GM20431 (cell line): ENCODE data around the gene DTD2.
"Not testable (repeated sequence)": the region's sequence is repeated elsewhere in the genome, so short reads cannot be mapped to it uniquely, and the experiment has no call there.

Source experiments
- in situ Hi-C: fragments of 300-500 bp; cut with MseI, MboI; formaldehyde crosslinking; loops from one replicate; pipeline ENCODE4 v1.15.0; 2020; ENCODE audit warnings: low sequenced_read_pairs; ENCODE audit not compliant: unreplicated experiment

The DTD2 gene

GRCh38 chr14:31445703-31446102 lies 11.6 kb downstream of the DTD2 start:
- in situ Hi-C loops, result no loop called here

- in situ Hi-C loops, result no loop called here
Observed at GRCh38 chr14:31442284-31442683, 15.0 kb downstream of the DTD2 start.

DNA sequence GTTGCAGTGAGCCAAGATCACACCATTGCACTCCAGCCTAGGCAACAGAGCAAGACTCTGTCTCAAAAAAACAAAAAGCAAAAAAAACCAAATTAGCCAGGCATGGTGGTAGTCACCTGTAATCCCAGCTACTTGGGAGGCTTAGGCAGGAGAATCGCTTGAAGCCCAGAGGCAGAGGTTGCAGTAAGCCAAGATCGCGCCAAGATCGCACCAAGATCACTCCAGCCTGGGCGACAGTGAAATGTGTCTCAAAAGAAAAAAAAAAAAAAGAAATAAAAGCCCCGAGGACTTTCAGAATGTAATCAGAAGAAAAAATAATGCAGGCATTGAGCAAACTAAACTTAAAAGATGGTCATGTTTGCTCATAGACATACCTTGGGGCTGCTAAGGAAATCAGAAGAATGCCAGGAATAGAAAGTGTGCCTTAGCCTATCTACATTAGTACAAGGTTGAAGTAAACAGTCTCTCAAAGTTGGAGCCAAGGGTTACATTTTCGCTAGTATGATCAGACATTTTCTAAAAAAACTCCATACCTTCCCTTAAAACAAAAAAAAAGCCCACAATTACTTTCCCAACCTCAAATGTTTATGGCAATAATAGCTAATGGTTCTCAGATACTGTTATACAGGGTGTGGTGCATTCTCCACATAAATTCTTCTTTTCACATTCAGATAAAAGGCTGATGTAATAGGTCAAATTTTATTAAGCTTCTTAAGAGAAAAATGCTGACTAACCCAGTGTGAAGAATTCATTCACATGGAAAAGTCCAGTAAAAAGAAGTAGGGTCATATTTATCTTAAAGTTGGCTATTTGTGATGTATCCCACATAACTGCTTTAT lies 15.8 kb downstream of the DTD2 start:
- in situ Hi-C loops, result no loop called here

DNA sequence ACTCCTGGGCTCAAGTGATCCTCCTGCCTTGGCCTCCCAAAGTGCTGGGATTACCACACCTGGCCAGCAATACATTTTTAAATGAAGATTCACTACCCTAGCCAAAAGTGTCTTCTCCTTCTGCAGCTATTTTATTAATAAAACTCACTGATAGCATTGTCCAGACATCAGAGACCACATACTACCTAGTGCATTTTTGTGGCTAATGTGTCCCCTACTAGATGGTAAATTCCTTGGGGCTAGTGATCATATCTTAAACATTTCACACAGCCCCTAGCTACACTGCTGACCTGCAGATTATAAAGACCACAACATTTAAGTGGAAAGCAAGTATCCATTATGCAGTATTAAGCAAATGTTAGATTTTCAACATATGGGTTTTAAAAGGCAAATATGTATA lies 17.0 kb downstream of the DTD2 start:
- in situ Hi-C loops, result no loop called here

GRCh38 chr14:31439561-31439960 lies 17.7 kb downstream of the DTD2 start:
- in situ Hi-C loops, result no loop called here

- in situ Hi-C loops, result not testable (repeated sequence)
Observed at GRCh38 chr14:31437045-31437691, 20.1 kb downstream of the DTD2 start.

- in situ Hi-C loops, result no loop called here
Observed at GRCh38 chr14:31435276-31435675, 22.0 kb downstream of the DTD2 start.

DNA sequence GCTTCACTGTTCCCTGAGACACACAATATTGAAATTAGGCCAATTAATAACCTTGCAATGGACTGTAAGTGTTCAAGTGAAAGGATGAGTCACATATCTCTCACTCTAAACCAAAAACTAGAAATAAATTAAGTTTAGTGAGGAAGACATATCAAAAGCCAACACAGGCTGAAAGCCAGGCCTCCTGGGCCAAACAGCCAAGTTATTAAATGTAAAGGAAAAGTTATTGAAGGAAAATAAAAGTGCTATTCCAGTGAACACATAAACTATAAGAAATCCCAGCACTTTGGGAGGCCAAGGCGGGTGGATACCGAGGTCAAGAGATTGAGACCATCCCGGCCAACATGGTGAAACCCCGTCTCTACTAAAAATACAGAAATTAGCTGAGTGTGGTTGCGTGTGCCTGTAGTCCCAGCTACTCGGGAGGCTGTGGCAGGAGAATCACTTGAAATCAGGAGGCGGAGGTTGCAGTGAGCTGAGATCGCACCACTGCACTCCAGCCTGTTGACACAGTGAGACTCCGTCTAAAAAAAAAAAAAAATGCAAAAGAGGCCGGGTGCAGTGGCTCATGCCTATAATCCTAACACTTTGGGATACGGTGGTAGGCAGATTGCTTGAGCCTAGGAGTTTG lies 26.6 kb downstream of the DTD2 start:
- in situ Hi-C loops, result no loop called here

- in situ Hi-C loops, result no loop called here
Observed at GRCh38 chr14:31429791-31430190, 27.5 kb downstream of the DTD2 start.

DNA sequence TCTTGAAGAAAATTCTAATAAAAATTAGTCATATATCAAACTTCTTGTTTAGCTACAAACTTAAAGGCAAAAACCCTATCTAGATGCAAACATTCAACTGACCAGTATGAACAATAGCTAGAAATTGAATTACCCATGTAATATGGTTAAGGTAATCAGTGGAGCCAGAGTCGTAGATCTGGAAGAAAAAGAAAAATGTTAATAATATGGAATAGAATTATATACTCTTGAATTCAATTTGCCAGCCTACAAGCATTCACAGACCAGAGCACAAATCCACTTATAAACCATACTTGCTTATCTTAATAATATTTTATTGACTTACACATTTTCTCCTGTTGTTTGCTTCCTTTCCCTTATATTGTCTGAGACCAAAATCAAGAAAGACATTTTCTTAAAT lies 29.3 kb downstream of the DTD2 start:
- in situ Hi-C loops, result no loop called here

DNA sequence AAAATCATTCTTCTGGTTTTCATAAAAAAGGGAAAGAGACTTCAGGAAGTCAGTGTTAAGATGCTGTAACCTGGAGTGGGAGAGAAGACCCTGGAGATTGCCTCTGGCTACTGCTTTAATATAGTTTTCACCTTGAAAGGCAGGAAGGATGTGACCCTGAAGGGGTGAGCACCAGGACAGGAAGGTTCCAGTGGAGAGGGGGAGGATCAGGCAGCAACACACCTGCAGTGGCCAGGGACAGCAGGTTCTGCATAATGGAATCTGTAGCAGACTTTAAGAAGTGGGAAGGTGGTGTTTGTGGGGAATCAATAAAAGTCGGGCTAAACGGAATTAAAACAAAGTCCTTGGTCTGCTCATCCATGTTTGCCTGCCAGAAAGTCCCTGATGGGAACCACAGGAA lies 30.6 kb downstream of the DTD2 start:
- in situ Hi-C loops, result no loop called here

DNA sequence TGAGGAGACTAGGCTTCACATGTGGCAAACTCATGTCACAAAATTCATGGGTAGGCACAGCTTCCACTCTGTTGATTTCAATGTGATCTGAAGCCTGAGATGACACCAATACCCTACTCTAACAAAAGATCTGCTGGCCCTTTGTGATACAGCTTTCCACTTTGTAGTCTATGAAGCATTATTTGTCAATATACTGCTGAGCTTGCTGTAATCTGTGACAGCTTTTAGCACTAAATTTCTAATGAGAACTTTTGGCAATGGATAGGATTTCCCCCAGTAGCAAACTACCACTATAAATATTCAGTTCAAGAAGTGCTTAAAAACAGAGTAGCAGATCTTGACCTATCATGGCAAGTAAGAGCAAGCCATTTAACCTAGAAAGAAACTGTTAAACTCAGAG lies 31.4 kb downstream of the DTD2 start:
- in situ Hi-C loops, result no loop called here

DNA sequence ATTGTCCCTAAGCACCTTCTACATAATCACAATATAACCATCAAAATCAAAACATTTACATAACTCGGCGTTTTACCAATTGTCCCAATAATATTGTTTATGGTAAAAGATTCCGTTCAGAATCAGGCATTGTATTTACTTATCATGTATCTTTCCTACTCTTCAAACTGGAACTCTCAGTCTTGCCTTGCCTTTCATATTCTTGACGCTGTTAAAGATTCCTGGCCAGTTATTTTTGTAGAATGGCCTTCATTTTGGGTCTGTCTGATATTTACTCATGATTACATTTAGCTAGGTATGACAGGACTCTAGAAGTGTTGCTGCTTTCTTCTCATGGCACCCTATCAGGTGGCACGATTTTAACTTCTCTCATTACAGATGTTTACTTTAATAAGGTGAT lies 36.1 kb downstream of the DTD2 start:
- in situ Hi-C loops, result no loop called here

DNA sequence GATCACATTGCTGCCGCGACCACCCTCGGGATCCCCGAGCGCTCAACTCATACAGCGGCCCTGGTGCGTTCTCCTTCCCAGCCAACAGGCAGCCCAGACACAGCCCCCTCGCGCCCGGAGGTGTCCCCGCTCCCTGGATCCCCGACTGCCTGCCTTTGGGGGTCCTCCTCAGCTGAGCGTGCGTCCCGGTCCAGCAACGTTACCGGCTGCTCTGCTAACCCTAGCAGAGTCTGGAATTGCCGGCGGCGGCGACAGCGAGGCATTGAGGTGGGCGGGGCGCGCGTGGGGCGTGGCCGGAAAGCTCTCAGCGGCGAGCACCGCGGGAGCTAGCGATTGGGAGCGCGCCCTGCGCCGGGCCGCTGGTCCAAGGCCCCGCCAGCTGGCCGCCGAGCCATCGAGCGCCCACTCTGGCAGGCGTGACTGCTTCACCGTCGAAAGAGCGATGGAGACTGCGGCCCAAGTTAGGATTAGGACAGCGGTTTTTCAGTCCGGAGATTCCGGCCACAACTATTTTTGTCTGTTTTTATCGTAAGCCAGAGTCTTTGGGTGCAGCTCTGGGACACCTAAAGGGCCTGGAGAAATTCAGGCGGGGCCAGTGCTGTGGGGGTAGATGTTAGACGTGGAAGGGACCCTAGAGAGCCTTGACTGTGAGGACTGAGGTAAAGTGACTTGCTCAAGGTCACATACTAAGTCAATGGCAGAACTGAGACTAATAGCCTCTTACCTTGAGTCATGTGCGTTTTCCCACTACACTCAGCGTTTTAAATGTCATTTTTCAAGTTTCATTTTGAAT lies 36.8 kb downstream of the DTD2 start, which contains the start of gene HEATR5A:
HEATR5A (minus strand) TSS at position 232 of the 793 bp plus-strand sequence. CDS start 17,575 bp downstream, outside the sequence.
- in situ Hi-C loops, result no loop called here

- in situ Hi-C loops, result no loop called here
Observed at GRCh38 chr14:31419967-31420318, 37.4 kb downstream of the DTD2 start.

GRCh38 chr14:31419179-31419966 lies 37.9 kb downstream of the DTD2 start:
- in situ Hi-C loops, result no loop called here

DNA sequence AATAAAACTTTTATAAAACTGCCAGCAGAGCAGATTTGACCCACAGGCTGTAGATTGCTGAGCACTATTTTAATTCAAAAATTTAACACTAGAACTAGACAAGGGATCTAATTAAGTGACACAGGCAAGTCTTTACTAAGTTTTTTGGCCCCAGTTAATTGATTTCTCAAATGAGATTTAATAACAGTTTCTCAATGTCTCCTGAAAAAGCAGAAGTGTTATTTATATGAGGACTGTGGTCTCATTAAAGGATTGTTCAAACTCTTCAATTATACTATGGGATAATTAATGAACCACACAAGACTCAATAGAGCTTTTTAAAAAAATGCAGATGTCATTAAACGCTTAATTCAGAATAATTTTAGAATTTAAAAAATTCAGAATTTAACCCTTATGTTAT lies 38.9 kb downstream of the DTD2 start:
- in situ Hi-C loops, result no loop called here

DNA sequence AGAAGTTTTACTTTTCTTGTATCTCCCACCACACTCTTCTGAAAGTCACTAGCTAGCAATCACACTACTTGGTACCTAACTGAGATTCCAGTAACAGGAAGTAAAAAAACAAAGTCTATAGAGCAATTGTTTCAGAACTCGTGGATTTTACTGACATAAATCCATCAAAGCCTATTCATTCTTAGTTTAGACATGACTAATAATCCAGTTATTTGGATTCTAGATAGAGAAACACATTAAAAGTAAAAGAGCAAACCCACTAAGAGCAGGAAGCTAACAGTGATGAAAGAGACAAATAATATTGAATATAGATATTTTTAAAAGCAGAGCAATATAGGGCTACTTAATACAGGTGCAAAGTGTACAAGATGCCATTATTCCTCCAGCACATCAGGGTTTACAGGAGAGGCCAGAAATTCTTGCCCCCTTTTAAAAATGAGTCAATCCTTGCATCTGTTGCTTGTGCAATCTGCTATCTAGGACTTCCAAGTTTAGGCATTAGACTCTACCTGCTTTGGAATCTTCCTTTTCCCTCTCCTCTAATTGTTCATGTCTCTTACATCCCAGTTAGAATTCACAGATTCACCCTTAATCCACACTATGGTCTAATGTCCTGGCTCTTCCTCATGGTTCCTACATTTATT lies 43.0 kb downstream of the DTD2 start:
- in situ Hi-C loops, result no loop called here

DNA sequence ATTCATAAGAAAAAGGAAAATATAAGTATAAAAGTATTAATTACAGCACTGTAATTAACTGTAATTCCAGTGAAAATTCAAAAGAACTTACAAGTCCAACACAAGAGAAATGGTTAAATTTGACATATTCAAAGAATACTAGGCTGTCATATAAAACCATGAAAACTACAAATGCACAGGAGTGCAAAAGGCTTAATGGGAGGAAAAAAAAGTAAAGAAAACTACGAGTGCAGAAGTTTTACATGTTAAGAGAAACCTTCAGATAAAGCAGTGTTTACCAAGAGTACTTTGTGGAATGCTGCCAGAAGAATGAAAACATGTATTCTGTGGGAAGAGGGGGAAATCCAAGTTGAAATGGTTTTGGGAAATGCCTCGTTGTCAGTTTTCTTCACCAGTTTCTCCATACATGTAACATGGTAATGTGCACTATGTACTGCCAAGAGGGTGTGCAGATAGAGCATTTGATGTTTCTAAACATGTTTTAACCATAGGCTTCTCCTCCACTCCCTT lies 46.0 kb downstream of the DTD2 start:
- in situ Hi-C loops, result no loop called here
